HCT116 (cell line): Measurements from ENCODE around the gene SLC25A21.

Experiments
- CEBPB ChIP-seq: IDR thresholded peaks from 2 replicates; pipeline ENCODE4 v1.6.1; 2012; ENCODE audit warnings: low read depth
- CTCF ChIP-seq, 3 experiments: fragments of 200-600 bp in 1 of 3; sonication (generic) in 1 of 3; IDR thresholded peaks in 2 of 3; conservative IDR thresholded peaks in 1 of 3; 2 replicates each; pipeline ENCODE4 v1.5.1; 2012 to 2017; ENCODE audit warnings: low read depth in 2 of 3, low read length in 2 of 3, antibody characterized with exemption in 1 of 3, borderline replicate concordance in 1 of 3, control low read depth in 1 of 3, mild to moderate bottlenecking in 1 of 3, mixed read lengths in 1 of 3, mixed run types in 1 of 3, moderate library complexity in 1 of 3; ENCODE audit not compliant: insufficient read depth in 1 of 3
- EGR1 ChIP-seq: IDR thresholded peaks from 2 replicates; pipeline ENCODE4 v1.6.1; 2012; ENCODE audit warnings: low read depth
- EZH2 ChIP-seq: fragments of 200-600 bp; sonication (generic); IDR thresholded peaks from 2 replicates; pipeline ENCODE4 v1.6.1; 2017; ENCODE audit warnings: antibody characterized with exemption, mixed run types
- EZH2phosphoT487 ChIP-seq: fragments of 200-600 bp; IDR thresholded peaks from 2 replicates; pipeline ENCODE4 v1.6.1; 2018; ENCODE audit warnings: antibody characterized with exemption, borderline replicate concordance
- FOSL1 ChIP-seq: IDR thresholded peaks from 2 replicates; pipeline ENCODE4 v1.6.1; 2012; ENCODE audit warnings: low read depth
- JUND ChIP-seq: IDR thresholded peaks from 2 replicates; pipeline ENCODE4 v1.6.1; 2012
- POLR2AphosphoS5 ChIP-seq: IDR thresholded peaks from 2 replicates; pipeline ENCODE4 v1.6.1; 2011; ENCODE audit warnings: mild to moderate bottlenecking, low read depth, low read length, moderate library complexity
- REST ChIP-seq: IDR thresholded peaks from 2 replicates; pipeline ENCODE4 v1.6.1; 2012; ENCODE audit warnings: low read depth
- YY1 ChIP-seq: IDR thresholded peaks from 2 replicates; pipeline ENCODE4 v1.6.1; 2011; ENCODE audit warnings: low read length, low read depth, moderate library complexity, mild to moderate bottlenecking; ENCODE audit not compliant: insufficient replicate concordance; ENCODE audit errors: extremely low read depth
- ZFX ChIP-seq: fragments of 450-650 bp; IDR thresholded peaks from 2 replicates; pipeline ENCODE4 v1.6.1; 2017
- ZNF274 ChIP-seq: fragments of 200-500 bp; sonication (Bioruptor generic); IDR thresholded peaks from 2 replicates; pipeline ENCODE4 v1.6.1; 2014; ENCODE audit warnings: mild to moderate bottlenecking, low read depth, low read length, inconsistent platforms

GRCh38 chr14:36659822-36660735 is 512.3 kb downstream of the SLC25A21 start:
- no peak for TF ChIP-seq EZH2phosphoT487
- no peak for TF ChIP-seq REST
- no peak for TF ChIP-seq CEBPB
- TF ChIP-seq CTCF (IDR thresholded peaks at IDR 0.05 in 2 of 3, conservative IDR thresholded peaks at IDR 0.05 in 1 of 3; ENCODE audit: borderline replicate concordance in 1 of 3, insufficient read depth in 1 of 3, low read depth in 2 of 3, low read length in 2 of 3): no peak
- no peak for TF ChIP-seq EZH2
- TF ChIP-seq YY1: no peak
- TF ChIP-seq JUND: no peak
- TF ChIP-seq FOSL1: no peak
- no peak for TF ChIP-seq POLR2AphosphoS5
- TF ChIP-seq ZFX: no peak
- no peak for TF ChIP-seq EGR1
- TF ChIP-seq ZNF274: no peak
